A549 (cell line): ENCODE results near the gene NPC1L1. TPM values are rescaled to one million over a fixed set of nuclear protein-coding genes. Genes with fewer than 3 reads are reported as not detected.

Experiments used
- ATAC-seq, 2 experiments: fragments of 200-7000 bp in 1 of 2; fragments of >200 bp in 1 of 2; cut with Nextera tagmentation in 1 of 2; cut with Tn5 transposase in 1 of 2; 3 replicates each; pipeline versions ENCODE4 v1.8.0 to v1.9.1; 2018 to 2020; ENCODE audit warnings: mild to moderate bottlenecking in 1 of 2, moderate library complexity in 1 of 2
- CTCF ChIA-PET: fragments of 300-600 bp; sonication (Branson Sonifier 250); formaldehyde crosslinking; extraction: SDS; loops from one replicate; lab custom pipeline; 2021; ENCODE audit warnings: antibody characterized with exemption, inconsistent platforms; lab: Yijun Ruan, JAX
- POLR2A ChIA-PET: fragments of 350-600 bp; formaldehyde crosslinking; extraction: SDS; loops from one replicate; lab custom pipeline; 2021; ENCODE audit warnings: antibody characterized with exemption, inconsistent platforms; lab: Yijun Ruan, JAX
- DNase-seq, 2 experiments: peaks; one replicate each; pipeline versions ENCODE4 v3.0.0 to v3.0.0-alpha.2; 2011 to 2016; ENCODE audit warnings: low read depth in 1 of 2, low spot score in 1 of 2
- FAIRE-seq: peaks from 2 replicates; lab custom pipeline; 2011; peaks lifted over from hg19 to GRCh38; lab: Jason Lieb, UNC
- H3K27ac ChIP-seq, 2 experiments: fragments of >200 bp; sonication (Bioruptor Twin); formaldehyde crosslinking; 3 replicates each; pipeline ENCODE4 v1.5.1; 2016 to 2017
- H3K4me1 ChIP-seq: fragments of >200 bp; sonication (Bioruptor Twin); formaldehyde crosslinking; 3 replicates; pipeline ENCODE4 v1.6.1; 2016
- H3K4me2 ChIP-seq: fragments of >200 bp; sonication (Bioruptor Twin); formaldehyde crosslinking; 3 replicates; pipeline ENCODE4 v1.6.1; 2016
- H3K4me3 ChIP-seq: fragments of >200 bp; sonication (Bioruptor Twin); formaldehyde crosslinking; 3 replicates; pipeline ENCODE4 v1.5.1; 2016
- H3K9me3 ChIP-seq: fragments of >200 bp; sonication (Bioruptor Twin); formaldehyde crosslinking; 3 replicates; pipeline ENCODE4 v1.6.1; 2016
- BHLHE40 ChIP-seq: IDR thresholded peaks from 2 replicates; pipeline ENCODE4 v1.6.1; 2012; ENCODE audit warnings: low read depth, low read length, inconsistent platforms
- CEBPB ChIP-seq, 2 experiments: fragments of >200 bp in 1 of 2; sonication (Bioruptor Twin) in 1 of 2; formaldehyde crosslinking in 1 of 2; IDR thresholded peaks; 2 replicates each; pipeline ENCODE4 v1.6.1; 2012 to 2016
- CHD4 ChIP-seq: fragments of 200-600 bp; sonication (generic); IDR thresholded peaks from 2 replicates; pipeline ENCODE4 v1.6.1; 2016; ENCODE audit warnings: antibody characterized with exemption, mild to moderate bottlenecking, borderline replicate concordance
- EHMT2 ChIP-seq: fragments of 200-600 bp; sonication (generic); IDR thresholded peaks from 2 replicates; pipeline ENCODE4 v1.6.1; 2016; ENCODE audit warnings: antibody characterized with exemption, low read depth, mild to moderate bottlenecking, moderate library complexity
- ESRRA ChIP-seq: fragments of 150-350 bp; IDR thresholded peaks from 2 replicates; pipeline ENCODE4 v1.6.1; 2014; ENCODE audit warnings: mild to moderate bottlenecking, low read length, borderline replicate concordance
- FOSL2 ChIP-seq, 2 experiments: fragments of 450-650 bp in 1 of 2; fragments of >200 bp in 1 of 2; sonication (Bioruptor Twin) in 1 of 2; formaldehyde crosslinking; IDR thresholded peaks; 2 replicates each; pipeline versions ENCODE4 v1.5.0 to v1.6.1; 2016 to 2020; ENCODE audit warnings: mild to moderate bottlenecking in 1 of 2, moderate library complexity in 1 of 2
- FOXS1 ChIP-seq: fragments of 250-450 bp; sonication (Bioruptor Pico); IDR thresholded peaks from 2 replicates; pipeline ENCODE4 v1.5.0; 2020; ENCODE audit warnings: mild to moderate bottlenecking, moderate library complexity
- HDAC2 ChIP-seq: fragments of 200-600 bp; sonication (generic); IDR thresholded peaks from 2 replicates; pipeline ENCODE4 v1.6.1; 2016
- HOXA7 ChIP-seq: fragments of 250-450 bp; sonication (Bioruptor Pico); IDR thresholded peaks from 2 replicates; pipeline ENCODE4 v1.5.0; 2020; ENCODE audit warnings: mild to moderate bottlenecking, moderate library complexity
- JUNB ChIP-seq: fragments of >200 bp; sonication (Bioruptor Twin); formaldehyde crosslinking; IDR thresholded peaks from 2 replicates; pipeline ENCODE4 v1.6.1; 2016
- MAFK ChIP-seq: fragments of 450-650 bp; IDR thresholded peaks from 2 replicates; pipeline ENCODE4 v1.6.1; 2014; ENCODE audit not compliant: partially characterized antibody
- MYC ChIP-seq: IDR thresholded peaks from 2 replicates; pipeline ENCODE4 v1.6.1; 2012; ENCODE audit warnings: mild to moderate bottlenecking, inconsistent platforms, low read length, improper control_type of control experiment, borderline replicate concordance
- NFE2L2 ChIP-seq: fragments of 150-350 bp; conservative IDR thresholded peaks from 2 replicates; pipeline ENCODE4 v1.6.1; 2014; ENCODE audit warnings: low read length
- POLR2AphosphoS2 ChIP-seq: conservative IDR thresholded peaks from 2 replicates; pipeline ENCODE4 v1.6.1; 2012; ENCODE audit warnings: low read length, improper control_type of control experiment, inconsistent platforms
- RNF2 ChIP-seq: fragments of 200-600 bp; sonication (generic); IDR thresholded peaks from 2 replicates; pipeline ENCODE4 v1.6.1; 2016; ENCODE audit warnings: low read depth, mild to moderate bottlenecking, antibody characterized with exemption, moderate library complexity, borderline replicate concordance
- TFCP2L1 ChIP-seq: fragments of 250-450 bp; sonication (Bioruptor Pico); IDR thresholded peaks from 2 replicates; pipeline ENCODE4 v1.5.0; 2021; ENCODE audit warnings: mild to moderate bottlenecking
- ZNF302 ChIP-seq: fragments of 250-450 bp; sonication (Bioruptor Pico); IDR thresholded peaks from 2 replicates; pipeline ENCODE4 v1.9.0; 2021; ENCODE audit warnings: inconsistent platforms, mild to moderate bottlenecking, moderate library complexity
- WGBS: methylation state at CpG from one replicate; pipeline ENCODE4 v1.1.6; 2017; ENCODE audit errors: missing lambda C conversion rate; 5-methylcytosine and 5-hydroxymethylcytosine counted together
- polyA plus RNA-seq, 4 experiments: library from polyadenylated mRNA; depleted of rRNA in 3 of 4; stranded (reverse); fragments of >200 nt; fragmentation: RNase III in 1 of 4; extraction: RNeasy Plus Mini Kit Qiagen cat#74134 plus additional on column Dnase treatment in 1 of 4; gene quantifications; 2 replicates in 3 of 4; 3 replicates in 1 of 4; pipeline ENCODE4 v1.2.3, GENCODE V29; 2011 to 2017
- TF ChIP-seq, protein P1 (sequence below): IDR thresholded peaks from 2 replicates; pipeline ENCODE4 v1.6.1; 2012
- TF ChIP-seq, protein P2 (sequence below): IDR thresholded peaks from 2 replicates; pipeline ENCODE4 v1.6.1; 2012

NPC1L1 gene
- polyA plus RNA-seq, 2 of the 4 experiments (the other 2 are of a cell fraction): 0.04 to 0.06 TPM

DNA sequence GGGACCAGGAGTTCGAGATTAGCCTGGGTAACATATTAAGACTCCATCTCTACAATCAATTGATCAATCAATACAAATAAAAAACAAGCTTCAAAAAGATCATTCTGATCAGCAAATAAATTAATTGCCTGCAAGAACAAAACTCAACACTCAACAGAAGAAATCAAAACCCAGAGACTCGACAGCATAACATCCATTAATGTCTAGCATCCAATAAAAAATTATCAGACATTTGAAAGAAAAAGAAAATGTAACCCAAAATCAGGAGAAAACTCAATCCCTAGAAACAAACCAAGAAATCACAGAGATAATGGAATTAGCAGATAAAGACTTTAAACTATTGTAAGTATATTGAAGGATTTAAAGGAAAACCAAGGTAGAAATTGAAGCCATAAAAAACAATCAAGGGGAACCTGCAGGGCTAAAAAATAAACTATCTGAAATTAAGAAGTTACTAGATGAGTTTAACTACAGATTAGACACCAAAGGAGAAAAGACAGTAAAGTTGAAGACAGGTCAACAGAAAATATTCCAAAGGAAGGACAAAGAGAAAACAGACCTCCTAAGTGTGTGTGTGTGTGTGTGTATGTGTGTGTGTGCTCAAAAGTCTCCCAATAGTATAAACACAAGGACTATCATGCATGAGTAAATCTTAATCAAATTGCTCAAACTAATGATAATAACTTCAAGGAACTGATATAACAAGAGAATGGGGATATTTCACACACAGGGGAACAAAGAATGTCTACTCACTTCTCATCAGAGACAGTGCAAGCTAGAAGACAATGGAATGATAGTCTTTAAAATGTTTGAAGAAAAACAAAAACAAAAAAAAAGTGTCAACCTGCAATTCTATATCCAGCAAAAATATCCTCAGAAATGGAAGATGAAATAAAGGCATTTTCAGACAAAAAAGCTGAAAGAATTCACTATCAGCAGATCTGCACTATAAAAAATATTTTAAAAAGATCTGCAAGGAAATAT lies 58.3 kb downstream of the NPC1L1 start:
- FAIRE-seq (no peak), ATAC-seq (no peak), DNase-seq (no peak)
- WGBS: 87% methylated on average over 2 of the region's 2 CpGs
- H3K4me2 ChIP-seq: no peak overlapping the region
- TF ChIP-seq MYC (no peak), HDAC2 (no peak), EHMT2 (no peak), ESRRA (no peak), MAFK (no peak), POLR2AphosphoS2 (no peak), NFE2L2 (no peak), TFCP2L1 (no peak), FOSL2 (IDR thresholded peaks at IDR 0.05) (no peak), FOSL2 (CRISPR knock-in tag; IDR thresholded peaks at IDR 0.05) (no peak), CEBPB (IDR thresholded peaks at IDR 0.05) (no peak), JUNB (no peak), ZNF302 (CRISPR knock-in tag) (no peak), HOXA7 (CRISPR knock-in tag) (no peak)
- TF ChIP-seq, protein P1, sequence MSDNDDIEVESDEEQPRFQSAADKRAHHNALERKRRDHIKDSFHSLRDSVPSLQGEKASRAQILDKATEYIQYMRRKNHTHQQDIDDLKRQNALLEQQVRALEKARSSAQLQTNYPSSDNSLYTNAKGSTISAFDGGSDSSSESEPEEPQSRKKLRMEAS: no peak
- TF ChIP-seq, protein P2, sequence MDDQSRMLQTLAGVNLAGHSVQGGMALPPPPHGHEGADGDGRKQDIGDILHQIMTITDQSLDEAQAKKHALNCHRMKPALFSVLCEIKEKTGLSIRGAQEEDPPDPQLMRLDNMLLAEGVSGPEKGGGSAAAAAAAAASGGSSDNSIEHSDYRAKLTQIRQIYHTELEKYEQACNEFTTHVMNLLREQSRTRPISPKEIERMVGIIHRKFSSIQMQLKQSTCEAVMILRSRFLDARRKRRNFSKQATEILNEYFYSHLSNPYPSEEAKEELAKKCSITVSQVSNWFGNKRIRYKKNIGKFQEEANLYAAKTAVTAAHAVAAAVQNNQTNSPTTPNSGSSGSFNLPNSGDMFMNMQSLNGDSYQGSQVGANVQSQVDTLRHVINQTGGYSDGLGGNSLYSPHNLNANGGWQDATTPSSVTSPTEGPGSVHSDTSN: no peak
- peaks cover under 1% of the 10 kb centered on the region; the same call in 1 of the 3 replicates for H3K4me1 ChIP-seq
- no peak overlapping the region for H3K27ac ChIP-seq
- CTCF ChIA-PET: interaction anchor here (0.7 to 1.6 kb wide), 5 partner anchors 12 to 241 kb away, joined by 3 to 4 read pairs (median 3); no protein-coding TSS in a partner anchor
- no peak overlapping the region for H3K4me3 ChIP-seq
- POLR2A ChIA-PET: no interaction called here
- H3K9me3 ChIP-seq: peaks cover 14% of the 10 kb centered on the region; the same call in 2 of the 3 replicates

DNA sequence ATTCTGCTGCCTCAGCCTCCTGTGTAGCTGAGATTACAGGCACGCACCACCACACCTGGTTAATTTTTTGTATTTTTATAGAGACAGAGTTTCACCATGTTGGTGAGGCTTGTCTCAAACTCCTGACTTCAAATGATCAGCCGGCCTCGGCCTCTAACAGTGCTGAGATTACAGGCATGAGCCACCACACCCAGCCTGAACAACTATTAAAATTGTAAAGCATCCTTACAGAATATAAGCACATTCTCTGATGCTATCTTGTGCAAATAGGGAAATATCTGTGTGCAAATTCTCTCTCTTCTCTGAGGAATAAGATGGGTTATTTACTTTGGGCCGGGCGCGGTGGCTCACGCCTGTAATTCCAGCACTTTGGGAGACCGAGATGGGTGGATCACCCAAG lies 63.2 kb downstream of the NPC1L1 start:
- DNase-seq (no peak), FAIRE-seq (no peak), ATAC-seq (no peak)
- ChIA-PET CTCF (interaction anchor here (0.6 to 1.3 kb wide), 13 partner anchors 10 to 455 kb away, joined by 3 to 5 read pairs (median 3); no protein-coding TSS in a partner anchor), POLR2A (interaction anchor here (0.7 kb wide), 1 partner anchor 433 kb away, joined by 7 read pairs; the partner anchor contains the start of gene DBNL)
- Histone ChIP-seq H3K4me3 (no peak overlapping the region), H3K4me2 (no peak overlapping the region), H3K9me3 (no peaks in the 10 kb centered on the region), H3K27ac (no peak overlapping the region), H3K4me1 (0 out of 3 replicates have a peak, but pooled peaks cover 3% of the 10 kb centered on the region)
- WGBS: 79% methylated on average over 8 of the region's 8 CpGs
- TF ChIP-seq HDAC2 (no peak), CHD4 (no peak), BHLHE40 (no peak), ESRRA (no peak), RNF2 (no peak), TFCP2L1 (no peak), FOXS1 (CRISPR knock-in tag) (no peak)
- TF ChIP-seq, protein P2: no peak
